Eye (tissue), 1 donor: ENCODE results near the gene MRI1.
"Not testable (repeated sequence)": the region's sequence is repeated elsewhere in the genome, so short reads cannot be mapped to it uniquely, and the experiment has no call there.

ENCODE experiments used
- DNase-seq: peaks from one replicate; pipeline ENCODE4 v3.0.0-alpha.2; 2015

Gene MRI1

DNA sequence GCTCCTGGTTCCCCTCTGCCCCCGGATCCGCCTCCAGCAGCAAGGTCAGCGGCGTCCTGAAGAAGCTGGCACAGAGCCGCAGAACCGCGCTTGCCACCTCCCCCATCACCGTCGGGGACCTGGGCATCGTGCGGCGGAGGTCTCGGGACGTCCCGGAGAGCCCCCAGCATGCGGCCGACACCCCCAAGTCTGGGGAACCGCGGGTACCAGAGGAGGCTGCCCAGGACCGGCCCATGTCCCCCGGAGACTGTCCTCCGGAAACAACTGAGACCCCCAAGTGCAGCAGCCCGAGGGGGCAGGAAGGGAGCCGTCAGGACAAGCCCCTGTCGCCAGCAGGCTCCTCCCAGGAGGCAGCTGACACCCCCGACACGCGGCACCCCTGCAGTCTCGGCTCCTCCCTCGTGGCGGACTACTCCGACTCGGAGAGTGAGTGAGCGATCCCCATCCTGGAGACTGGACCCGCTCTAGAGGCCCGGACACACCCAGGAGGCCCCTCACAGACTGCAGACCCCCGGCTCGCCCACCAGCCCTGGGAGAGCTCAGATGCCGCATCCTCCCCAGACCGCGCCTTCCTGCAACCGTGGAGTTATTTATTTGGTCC lies 1.6 kb upstream of the MRI1 start:
- no peak for DNase-seq

DNA sequence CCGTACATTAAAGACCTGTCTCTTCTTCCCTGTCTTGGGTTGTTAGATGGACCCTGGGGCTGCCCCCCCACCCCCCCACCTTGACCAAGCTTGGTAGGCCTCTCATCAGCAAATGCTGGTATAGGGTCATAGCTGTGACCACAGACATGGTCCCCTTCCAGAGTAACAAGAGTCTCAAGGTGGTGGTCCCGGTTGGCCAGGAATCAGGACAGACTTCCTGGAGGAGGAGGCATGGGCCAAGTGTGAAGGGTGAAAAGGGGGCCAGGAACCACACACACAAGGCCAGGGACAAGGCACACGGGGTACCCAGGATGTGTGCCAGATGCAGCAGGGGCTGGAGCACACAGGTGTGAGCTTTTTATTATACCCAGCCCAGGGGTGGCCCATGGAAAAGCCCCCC lies 1.1 kb upstream of the MRI1 start:
- DNase-seq, result no peak

DNA sequence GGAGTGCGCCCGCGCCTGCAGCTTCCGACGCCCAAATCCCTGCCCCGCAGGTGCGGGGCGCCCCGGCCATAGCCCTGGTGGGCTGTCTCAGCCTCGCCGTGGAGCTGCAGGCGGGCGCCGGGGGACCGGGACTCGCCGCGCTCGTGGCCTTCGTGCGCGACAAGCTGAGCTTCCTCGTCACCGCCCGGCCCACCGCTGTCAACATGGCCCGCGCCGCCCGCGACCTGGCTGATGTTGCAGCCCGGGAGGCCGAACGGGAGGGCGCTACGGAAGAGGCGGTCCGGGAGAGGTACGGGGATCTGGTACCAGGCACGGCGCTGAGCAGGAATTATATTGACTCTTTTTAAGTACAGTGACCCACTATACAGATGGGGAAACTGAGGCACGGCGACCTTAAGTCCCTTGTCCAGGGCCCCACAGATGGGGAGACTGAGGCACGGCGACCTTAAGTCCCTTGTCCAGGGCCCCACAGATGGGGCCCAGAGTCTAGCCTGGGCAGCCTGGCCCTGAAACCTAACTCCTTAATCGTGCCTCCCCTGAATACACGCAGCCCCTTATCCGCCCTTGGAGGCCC lies 586 bp downstream of the MRI1 start:
- peak; percentile 45 for DNase-seq

GRCh38 chr19:13765395-13766094 lies 1.2 kb downstream of the MRI1 start:
- no peak for DNase-seq

DNA sequence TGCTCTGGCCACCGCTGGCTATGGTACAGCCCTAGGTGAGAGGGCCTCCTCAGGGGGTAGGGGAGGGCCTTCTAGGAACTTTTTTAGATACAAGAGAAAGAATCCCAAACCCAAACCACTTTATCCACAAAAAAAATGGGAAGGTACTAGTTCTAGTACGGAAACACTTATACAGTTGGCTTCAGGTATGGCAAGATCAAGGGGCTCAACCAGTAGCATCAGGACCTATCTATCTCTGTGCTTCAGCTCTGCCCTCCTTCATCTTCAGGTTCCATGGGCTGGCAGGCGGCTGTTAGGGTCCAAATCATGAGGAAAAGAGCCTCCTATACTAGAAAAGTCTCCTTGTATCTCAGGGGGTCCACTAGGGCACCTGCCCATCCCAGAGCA lies 1.8 kb downstream of the MRI1 start:
- DNase-seq, result no peak

DNA sequence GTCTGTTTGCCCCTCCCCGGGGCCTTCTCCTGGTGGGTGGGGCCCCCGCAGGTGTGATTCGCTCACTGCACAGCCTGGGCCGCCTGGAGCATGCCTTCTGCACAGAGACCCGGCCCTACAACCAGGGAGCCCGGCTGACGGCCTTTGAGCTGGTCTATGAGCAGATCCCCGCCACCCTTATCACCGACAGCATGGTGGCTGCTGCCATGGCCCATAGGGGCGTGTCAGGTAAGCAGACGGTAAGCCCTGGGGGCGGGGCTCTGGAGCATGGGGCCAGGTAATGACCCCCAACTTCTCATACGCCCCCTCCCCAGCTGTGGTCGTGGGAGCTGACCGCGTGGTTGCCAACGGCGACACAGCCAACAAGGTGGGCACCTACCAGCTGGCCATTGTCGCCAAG lies 4.2 kb downstream of the MRI1 start:
- DNase-seq, result no peak

DNA sequence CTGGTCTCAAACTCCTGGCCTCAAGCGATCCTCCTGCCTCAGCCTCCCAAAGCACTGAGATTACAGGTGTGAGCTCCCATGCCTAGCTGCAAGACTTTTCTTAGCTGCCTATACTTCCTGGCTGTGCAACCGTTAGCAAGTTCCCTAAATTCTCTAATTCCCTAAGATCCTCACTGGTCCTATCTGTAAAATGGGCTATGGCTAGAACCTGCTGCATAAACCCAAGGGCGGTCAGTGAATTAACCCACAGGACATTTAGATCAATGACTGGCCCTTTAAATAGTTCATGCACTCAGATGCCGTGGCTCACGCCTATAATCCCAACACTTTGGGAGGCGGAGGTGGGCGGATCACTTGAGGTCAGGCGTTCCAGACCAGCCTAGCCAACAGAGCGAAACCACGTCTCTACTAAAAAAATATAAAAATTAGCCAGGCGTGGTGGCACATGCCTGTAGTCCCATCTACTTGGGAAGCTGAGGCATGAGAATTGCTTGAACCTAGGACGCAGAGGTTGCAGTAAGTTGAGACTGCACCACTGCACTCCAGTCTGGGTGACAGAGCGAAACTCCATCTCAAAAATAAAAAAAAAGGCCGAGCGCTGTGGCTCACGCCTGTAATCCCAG lies 5.8 kb downstream of the MRI1 start:
- no peak for DNase-seq

- DNase-seq, result peak; percentile 96
These were observed 10.2 kb downstream of the MRI1 start, which contains the start of gene C19orf53 for GRCh38 chr19:13774217-13775191. TSS of gene C19orf53 (plus strand) at chr19:13774456. CDS start at chr19:13774478, 22 bp downstream.

DNA sequence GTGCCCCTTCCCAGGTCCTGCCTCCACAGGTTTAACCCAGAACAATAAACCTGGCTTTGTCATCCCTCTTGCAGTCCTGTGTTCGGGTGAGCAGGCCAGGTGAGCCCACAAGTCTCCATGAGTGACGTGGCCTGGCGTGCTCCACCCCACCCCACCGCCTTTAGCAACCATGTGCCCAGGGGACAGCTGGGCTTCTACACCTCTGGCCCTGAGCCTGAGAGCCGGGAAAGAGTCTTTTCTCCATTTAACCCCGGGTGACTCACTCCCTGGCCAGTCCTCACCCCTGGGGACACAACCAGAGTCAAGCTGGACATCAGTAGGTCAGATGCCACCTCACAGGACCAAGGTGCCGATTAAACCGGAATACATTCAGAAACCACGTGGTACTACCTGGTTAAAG lies 14.1 kb downstream of the MRI1 start:
- DNase-seq, result no peak

GRCh38 chr19:13778847-13779246 lies 14.5 kb downstream of the MRI1 start:
- no peak for DNase-seq

GRCh38 chr19:13779794-13780193 lies 15.5 kb downstream of the MRI1 start:
- DNase-seq, result not testable (repeated sequence)

GRCh38 chr19:13781547-13781946 lies 17.2 kb downstream of the MRI1 start:
- DNase-seq, result peak; percentile 85

DNA sequence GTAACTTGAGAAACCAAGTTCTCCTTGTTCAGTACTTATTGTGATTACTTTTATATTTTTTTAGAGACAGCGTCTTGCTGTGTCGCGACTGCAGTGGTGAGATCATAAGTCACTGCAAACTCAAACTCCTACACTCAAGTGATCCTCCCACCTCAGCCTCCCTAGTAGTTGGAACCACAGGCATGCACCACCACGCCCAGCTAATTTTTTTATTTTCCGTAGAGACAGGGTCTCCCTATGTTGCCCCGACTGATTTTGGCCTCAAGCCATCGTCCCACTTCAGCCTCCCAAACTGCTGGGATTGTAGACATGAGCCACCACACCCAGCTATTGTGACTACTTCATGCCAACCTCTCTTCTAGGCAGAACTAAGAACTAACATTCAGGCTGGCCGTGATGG lies 18.2 kb downstream of the MRI1 start:
- no peak for DNase-seq

GRCh38 chr19:13783565-13784500 lies 19.5 kb downstream of the MRI1 start:
- DNase-seq, result no peak

- peak; percentile 72 for DNase-seq
These were observed 20.6 kb downstream of the MRI1 start for GRCh38 chr19:13784731-13785452.

DNA sequence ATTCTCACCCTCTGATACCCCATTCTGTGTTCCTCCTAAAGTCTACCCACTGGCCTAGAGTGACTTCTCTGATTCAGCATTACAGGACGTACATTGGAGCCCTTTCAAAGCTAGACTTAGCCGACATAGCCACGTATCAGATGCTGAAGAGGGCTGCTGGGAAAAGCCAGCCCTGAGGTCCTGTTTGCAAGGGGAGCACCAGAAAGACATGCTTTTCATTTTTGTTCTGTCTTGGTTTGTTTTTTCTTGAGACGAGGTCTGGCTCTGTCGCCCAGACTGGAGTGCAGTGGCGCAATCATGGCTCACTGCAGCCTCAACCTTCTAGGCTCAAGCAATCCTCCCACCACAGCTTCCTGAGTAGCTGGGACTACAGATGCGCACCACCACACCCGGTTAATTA lies 24.7 kb downstream of the MRI1 start:
- DNase-seq, result no peak

DNA sequence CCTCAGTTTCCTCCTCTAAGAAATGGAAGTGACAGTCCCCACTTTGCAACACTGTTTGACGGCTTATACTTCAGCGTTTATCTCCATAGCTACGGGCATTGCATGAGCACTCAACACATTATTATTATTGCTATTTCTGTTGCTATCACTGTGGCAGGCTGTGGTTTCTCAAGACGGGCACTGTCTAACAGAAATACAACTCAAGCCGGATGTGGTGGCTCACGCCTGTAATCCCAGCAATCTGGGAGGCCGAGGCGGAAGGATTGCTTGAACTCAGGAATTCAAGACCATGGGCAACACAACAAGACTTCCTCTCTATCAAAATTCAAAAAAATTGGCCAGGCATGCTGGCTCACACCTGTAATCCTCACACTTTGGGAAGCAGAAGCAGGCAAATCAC lies 26.0 kb downstream of the MRI1 start:
- no peak for DNase-seq

DNA sequence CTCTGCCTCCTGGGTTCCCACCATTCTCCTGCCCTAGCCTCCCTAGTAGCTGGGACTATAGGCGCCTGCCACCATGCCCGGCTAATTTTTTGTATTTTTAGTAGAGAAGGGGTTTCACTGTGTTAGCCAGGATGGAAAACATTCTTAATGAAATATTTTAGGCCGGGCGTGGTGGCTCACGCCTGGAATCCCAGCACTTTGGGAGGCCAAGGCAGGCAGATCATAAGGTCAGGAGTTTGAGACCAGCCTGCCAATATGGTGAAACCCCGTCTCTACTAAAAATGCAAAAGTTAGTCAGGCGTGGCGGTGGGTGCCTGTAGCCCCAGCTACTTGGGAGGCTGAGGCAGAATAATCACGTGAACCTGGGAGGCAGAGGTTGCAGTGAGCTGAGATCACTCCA lies 29.0 kb downstream of the MRI1 start:
- DNase-seq, result not testable (repeated sequence)

- DNase-seq, result peak; percentile 48
These were observed 30.1 kb downstream of the MRI1 start for GRCh38 chr19:13794398-13794756.

GRCh38 chr19:13794757-13795589 lies 30.7 kb downstream of the MRI1 start, which contains the start of gene ZSWIM4:
TSS of gene ZSWIM4 (plus strand) at chr19:13795443. CDS start at chr19:13795649, 206 bp downstream.
- peak; percentile 100 for DNase-seq
